ENCODE data around the gene NXF2B. TPM values are rescaled to one million over a fixed set of nuclear protein-coding genes. Genes with fewer than 3 reads are reported as not detected.

NXF2B gene
- not detected in 2 replicates for total RNA-seq

GRCh38 chrX:102439908-102440307, at the start of gene NXF2B:
Gene NXF2B (minus strand): TSS chrX:102440008. CDS start chrX:102380036, 59,972 bp downstream.

GRCh38 chrX:102471762-102472220, 32.0 kb upstream of the NXF2B start, which contains the start of gene TCP11X2:
Gene TCP11X2 (minus strand): TSS chrX:102471812.

Other genes starting within 250 kb of the NXF2B start
- gene TCP11X1, start 224.7 kb downstream of the NXF2B start, total RNA-seq = not detected in 2 replicates
- gene NXF2, start 192.8 kb downstream of the NXF2B start, total RNA-seq = not detected in 2 replicates
- gene TCP11X2, start 31.8 kb upstream of the NXF2B start, total RNA-seq = not detected in 2 replicates
- gene TMSB15A, start 76.7 kb upstream of the NXF2B start, total RNA-seq = 1.6 and 6.0 TPM in 2 replicates
- gene ARMCX5, start 159.5 kb upstream of the NXF2B start, total RNA-seq = 14.6 and 18.8 TPM in 2 replicates
- gene GPRASP1, start 211.5 kb upstream of the NXF2B start, total RNA-seq = 1.3 and 3.9 TPM in 2 replicates

Data from placental epithelial cell (primary cell).